GM12878 (cell line): ENCODE results near the gene AATF. TPM values are rescaled to one million over a fixed set of nuclear protein-coding genes. Genes with fewer than 3 reads are reported as not detected.

Experiments
- ATAC-seq: fragments of 200-7000 bp; cut with Tn5 transposase; 3 replicates; pipeline ENCODE4 v1.9.1; 2020; ENCODE audit warnings: mild to moderate bottlenecking, moderate library complexity
- BruUV-seq: library from RNA; stranded (reverse); fragments of 400-500 nt; replicated peaks from 2 replicates; lab custom pipeline; 2021; lab: Mats Ljungman, UMichigan
- CTCF ChIA-PET: fragments of 300-600 bp; sonication (Branson Sonifier 250); formaldehyde crosslinking; extraction: SDS; loops from one replicate; lab custom pipeline; 2021; ENCODE audit warnings: inconsistent platforms; lab: Yijun Ruan, JAX
- POLR2A ChIA-PET: fragments of 350-600 bp; formaldehyde crosslinking; extraction: SDS; loops from one replicate; lab custom pipeline; 2021; ENCODE audit warnings: inconsistent platforms; lab: Charles Lee
- RAD21 ChIA-PET: fragments of 300-600 bp; sonication (Branson Sonifier 250); formaldehyde crosslinking; loops from one replicate; lab custom pipeline; 2023; ENCODE audit warnings: antibody characterized with exemption; ENCODE audit not compliant: unreplicated experiment; lab: Charles Lee
- SMC1A ChIA-PET: fragments of 300-600 bp; sonication (Branson Sonifier 250); formaldehyde crosslinking; loops from one replicate; lab custom pipeline; 2023; ENCODE audit not compliant: unreplicated experiment, uncharacterized antibody; lab: Charles Lee
- DNase-seq: peaks from one replicate; pipeline ENCODE4 v3.0.0-alpha.2; 2011; ENCODE audit warnings: low read depth, low spot score
- FAIRE-seq: peaks from 3 replicates; lab custom pipeline; 2011; peaks lifted over from hg19 to GRCh38; lab: Jason Lieb, UNC
- H2AFZ ChIP-seq: 2 replicates; pipeline ENCODE4 v1.6.0; 2011; ENCODE audit warnings: low read depth, low read length, control low read depth; ENCODE audit not compliant: control insufficient read depth
- H3K27ac ChIP-seq: 2 replicates; pipeline ENCODE4 v1.5.1; 2011; ENCODE audit warnings: control low read depth; ENCODE audit not compliant: control insufficient read depth, insufficient read depth
- H3K27me3 ChIP-seq, 2 experiments: replicated peaks in 1 of 2; 2 replicates each; pipeline versions ENCODE4 v1.6.0 to v1.6.1; 2011; ENCODE audit warnings: low read length in 1 of 2; ENCODE audit not compliant: control insufficient read depth in 2 of 2, insufficient read depth in 2 of 2
- H3K36me3 ChIP-seq, 2 experiments: 2 replicates each; pipeline ENCODE4 v1.5.1; 2011; ENCODE audit warnings: low read length in 1 of 2; ENCODE audit not compliant: control insufficient read depth in 2 of 2, insufficient read depth in 2 of 2
- H3K4me1 ChIP-seq: 2 replicates; pipeline ENCODE4 v1.6.1; 2011; ENCODE audit warnings: mild to moderate bottlenecking, low read length, moderate library complexity, mixed read lengths; ENCODE audit not compliant: control insufficient read depth, insufficient read depth
- H3K4me2 ChIP-seq: 2 replicates; pipeline ENCODE4 v1.6.0; 2011; ENCODE audit warnings: control low read depth; ENCODE audit not compliant: control insufficient read depth, insufficient read depth
- H3K4me3 ChIP-seq: fragments of 200-600 bp; sonication (generic); 2 replicates; pipeline ENCODE4 v1.5.1; 2016
- H3K79me2 ChIP-seq: 2 replicates; pipeline ENCODE4 v1.6.0; 2011; ENCODE audit warnings: low read length; ENCODE audit not compliant: control insufficient read depth, insufficient read depth
- H3K9ac ChIP-seq: 2 replicates; pipeline ENCODE4 v1.8.0; 2011; ENCODE audit warnings: low read length, control low read depth, mixed read lengths; ENCODE audit not compliant: control insufficient read depth, insufficient read depth
- H3K9me3 ChIP-seq: replicated peaks from 3 replicates; pipeline ENCODE4 v1.5.1; 2011; ENCODE audit warnings: mild to moderate bottlenecking, low read length; ENCODE audit not compliant: control insufficient read depth, insufficient read depth
- H4K20me1 ChIP-seq: 2 replicates; pipeline ENCODE4 v1.6.0; 2011; ENCODE audit not compliant: control insufficient read depth, insufficient read depth
- CBFB ChIP-seq: IDR thresholded peaks from 2 replicates; pipeline ENCODE4 v1.6.1; 2016; ENCODE audit warnings: antibody characterized with exemption, low read depth
- CEBPB ChIP-seq, 2 experiments: fragments of 150-350 bp in 1 of 2; IDR thresholded peaks; 2 replicates each; pipeline ENCODE4 v1.6.1; 2012 to 2014; ENCODE audit warnings: low read depth in 2 of 2, low read length in 2 of 2, borderline replicate concordance in 1 of 2, inconsistent platforms in 1 of 2
- EP300 ChIP-seq, 2 experiments: fragments of 150-350 bp in 1 of 2; IDR thresholded peaks; 2 replicates each; pipeline ENCODE4 v1.6.1; 2011 to 2012; ENCODE audit warnings: low read depth in 2 of 2, low read length in 2 of 2, borderline replicate concordance in 1 of 2, improper control_type of control experiment in 1 of 2, inconsistent platforms in 1 of 2; ENCODE audit not compliant: control insufficient read depth in 1 of 2
- GABPA ChIP-seq: IDR thresholded peaks from 2 replicates; pipeline ENCODE4 v1.6.1; 2014; ENCODE audit warnings: antibody characterized with exemption, low read depth, mild to moderate bottlenecking, inconsistent platforms
- JUND ChIP-seq: IDR thresholded peaks from 2 replicates; pipeline ENCODE4 v1.6.1; 2012; ENCODE audit warnings: low read depth, mild to moderate bottlenecking, low read length, improper control_type of control experiment, moderate library complexity
- PAX5 ChIP-seq: IDR thresholded peaks from 2 replicates; pipeline ENCODE4 v1.6.1; 2011; ENCODE audit warnings: low read depth, low read length, borderline replicate concordance
- SIN3A ChIP-seq: IDR thresholded peaks from 2 replicates; pipeline ENCODE4 v1.6.1; 2012; ENCODE audit warnings: low read depth, low read length, improper control_type of control experiment
- SMC3 ChIP-seq: IDR thresholded peaks from 2 replicates; pipeline ENCODE4 v1.6.1; 2011; ENCODE audit warnings: low read length, improper control_type of control experiment, borderline replicate concordance
- WGBS: methylation state at CpG from one replicate; pipeline ENCODE4 v1.1.6; 2016; ENCODE audit warnings: low lambda C conversion rate; ENCODE audit not compliant: insufficient replicate concordance, insufficient coverage; ENCODE audit errors: missing lambda C conversion rate; 5-methylcytosine and 5-hydroxymethylcytosine counted together
- in situ Hi-C: fragments of 300-500 bp; cut with MboI; formaldehyde crosslinking; loops from 9 replicates; pipeline ENCODE4 v1.14.3; 2018; ENCODE audit warnings: mixed read lengths
- intact Hi-C: fragments of 100-400 bp; cut with micrococcal nuclease; formaldehyde crosslinking; loops from one replicate; pipeline ENCODE4 v1.14.2; 2022; ENCODE audit not compliant: unreplicated experiment
- polyA plus RNA-seq, 11 experiments: library from polyadenylated mRNA; depleted of rRNA in 4 of 11; unstranded in 6 of 11; stranded (reverse) in 5 of 11; fragments of >200 nt; fragmentation: Nextera tagmentation in 4 of 11; fragmentation: Illumina TruSeq in 1 of 11; extraction: Ambion mirVana in 4 of 11; extraction: Trizol in 1 of 11; gene quantifications; 1 replicate in 1 of 11; 2 replicates in 10 of 11; pipeline versions ENCODE4 v1.2.1 to v1.2.3, GENCODE V29; 2011 to 2016; ENCODE audit warnings: inconsistent platforms in 2 of 11, missing spikeins in 2 of 11, low read depth in 1 of 11
- total RNA-seq, 4 experiments: library from RNA; depleted of rRNA in 3 of 4; stranded (reverse); fragments of >200 nt in 3 of 4; fragmentation: Illumina TruSeq in 1 of 4; extraction: Trizol in 1 of 4; gene quantifications; 2 replicates each; pipeline versions ENCODE4 v1.2.1 to v1.2.3, GENCODE V29; 2013 to 2021

AATF gene
- total and polyA plus RNA-seq, 10 of the 15 experiments (the other 5 are each of a cell fraction or from before 2014, with no cell fraction given): 36.8 to 110 (median 77.9) TPM

- TF ChIP-seq PAX5: no peak
- no peak for TF ChIP-seq JUND
- no peak for TF ChIP-seq EP300 (IDR thresholded peaks at IDR 0.05; ENCODE audit: borderline replicate concordance in 1 of 2, control insufficient read depth in 1 of 2, low read depth in 2 of 2, low read length in 2 of 2)
- no peak for TF ChIP-seq SMC3
- TF ChIP-seq GABPA: no peak
- no peak for TF ChIP-seq CEBPB (IDR thresholded peaks at IDR 0.05; ENCODE audit: borderline replicate concordance in 1 of 2, low read depth in 2 of 2, low read length in 2 of 2)
- TF ChIP-seq CBFB: no peak
- TF ChIP-seq SIN3A: no peak
- TF ChIP-seq, all 136 proteins: peak for 0
- RAD21 ChIA-PET: no interaction called here
- FAIRE-seq (no peak), DNase-seq (no peak), ATAC-seq (no peak)
- SMC1A ChIA-PET: interaction anchor here (0.5 kb wide), 1 partner anchor 820 kb away, joined by 3 read pairs; no protein-coding TSS in a partner anchor
- H2AFZ ChIP-seq: no peak overlapping the region
- intact Hi-C loops: no loop called here
- peaks cover 8 to 33% of the 10 kb centered on the region in 2 experiments for H3K36me3 ChIP-seq
- 88% methylated on average over 5 of the region's 5 CpGs for WGBS
- in situ Hi-C loops: no loop called here
- POLR2A ChIA-PET: no interaction called here
- H3K4me3 ChIP-seq: peak overlapping the region; percentile 91; the same call in 1 of the 2 replicates
- peaks cover 14% of the 10 kb centered on the region for H3K4me1 ChIP-seq
- H4K20me1 ChIP-seq: no peaks in the 10 kb centered on the region
- H3K27ac ChIP-seq: no peak overlapping the region
- no TSS peak for BruUV-seq
- H3K9me3 ChIP-seq: no peaks in the 10 kb centered on the region
- H3K4me2 ChIP-seq: peak overlapping the region; percentile 85
- H3K27me3 ChIP-seq: peaks cover 2 to 4% of the 10 kb centered on the region in 2 experiments; a peak in 3 of 4 replicates
- H3K79me2 ChIP-seq: peaks cover 41% of the 10 kb centered on the region
- no peak overlapping the region; the same call in 1 of the 2 replicates for H3K9ac ChIP-seq
- CTCF ChIA-PET: interaction anchor here (0.6 to 1.9 kb wide), 3 partner anchors 20 to 803 kb away, joined by 3 to 4 read pairs (median 3); no protein-coding TSS in a partner anchor
These were observed 2.5 kb downstream of the AATF start for GRCh38 chr17:36951084-36951789.
